ENCODE data around the gene MED14. TPM values are rescaled to one million over a fixed set of nuclear protein-coding genes. Genes with fewer than 3 reads are reported as not detected.

Gene MED14
- total RNA-seq, 2 donors from 2014 or later = 60.1 to 60.6 TPM

DNA sequence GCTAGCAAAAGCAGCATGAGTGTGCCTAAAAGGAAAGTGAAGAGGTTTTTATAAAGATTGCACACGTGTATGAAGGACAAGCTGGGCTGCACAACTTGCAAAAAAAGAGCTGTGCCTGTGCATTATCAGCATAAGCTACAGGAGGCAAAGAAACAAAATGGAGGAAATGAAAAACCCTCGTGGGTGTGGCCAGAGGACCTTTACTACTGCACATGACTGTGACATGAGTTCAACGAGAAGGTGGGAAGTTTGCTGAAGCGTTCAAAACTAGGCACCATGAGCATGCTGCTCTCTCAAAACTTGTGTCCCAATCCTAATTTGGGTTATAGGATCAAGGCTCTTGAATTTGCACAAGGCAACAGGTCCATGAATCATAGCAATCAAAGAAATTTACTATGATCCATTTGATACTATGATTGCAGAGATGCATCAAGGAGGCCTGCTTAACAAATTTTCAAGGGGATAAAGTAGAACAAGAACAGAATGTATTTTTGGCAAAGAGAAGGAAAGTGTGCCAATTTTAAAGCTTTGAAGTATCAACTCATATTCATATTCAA, 49.9 kb downstream of the MED14 start:
- intact Hi-C loops (cut with DNase I, micrococcal nuclease) = no loop called here
- DNase-seq (no peak), ATAC-seq (no peak)

GRCh38 chrX:40684092-40684491, 51.2 kb downstream of the MED14 start:
- no peak for DNase-seq
- ATAC-seq = no peak
- intact Hi-C loops (cut with DNase I, micrococcal nuclease) = no loop called here

DNA sequence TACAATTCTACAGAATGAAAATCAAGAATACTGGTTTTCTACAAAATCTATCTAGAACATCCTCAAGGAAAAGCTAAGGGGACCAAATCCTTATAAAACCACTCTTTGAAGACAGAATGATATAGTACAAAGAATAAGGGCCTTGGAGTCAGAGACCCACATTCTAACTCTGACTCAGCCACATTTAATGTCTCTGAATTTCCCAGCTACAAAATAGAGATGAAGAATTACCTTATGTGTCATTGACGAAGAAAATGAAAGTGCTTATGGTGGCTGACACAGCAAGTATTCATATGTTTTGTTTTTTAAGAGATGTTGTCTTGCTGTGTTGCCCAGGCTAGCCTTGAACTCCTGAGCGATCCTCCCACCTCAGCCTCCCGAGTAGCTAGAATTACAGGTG, 52.1 kb downstream of the MED14 start:
- DNase-seq (no peak), ATAC-seq (no peak)
- intact Hi-C loops (cut with DNase I, micrococcal nuclease) = no loop called here

GRCh38 chrX:40671126-40671525, 64.2 kb downstream of the MED14 start:
- ATAC-seq (no peak), DNase-seq (no peak)
- intact Hi-C loops (cut with DNase I, micrococcal nuclease) = no loop called here

- DNase-seq (no peak), ATAC-seq (no peak)
- intact Hi-C loops (cut with DNase I, micrococcal nuclease) = no loop called here
Measured at GRCh38 chrX:40663880-40664630, 71.3 kb downstream of the MED14 start.

GRCh38 chrX:40663078-40663740, 72.1 kb downstream of the MED14 start:
- DNase-seq (no peak), ATAC-seq (no peak)
- intact Hi-C loops (cut with DNase I, micrococcal nuclease) = no loop called here

- no peak for DNase-seq
- ATAC-seq = no peak
- intact Hi-C loops (cut with DNase I, micrococcal nuclease) = no loop called here
Measured at GRCh38 chrX:40661489-40661888, 73.9 kb downstream of the MED14 start.

DNA sequence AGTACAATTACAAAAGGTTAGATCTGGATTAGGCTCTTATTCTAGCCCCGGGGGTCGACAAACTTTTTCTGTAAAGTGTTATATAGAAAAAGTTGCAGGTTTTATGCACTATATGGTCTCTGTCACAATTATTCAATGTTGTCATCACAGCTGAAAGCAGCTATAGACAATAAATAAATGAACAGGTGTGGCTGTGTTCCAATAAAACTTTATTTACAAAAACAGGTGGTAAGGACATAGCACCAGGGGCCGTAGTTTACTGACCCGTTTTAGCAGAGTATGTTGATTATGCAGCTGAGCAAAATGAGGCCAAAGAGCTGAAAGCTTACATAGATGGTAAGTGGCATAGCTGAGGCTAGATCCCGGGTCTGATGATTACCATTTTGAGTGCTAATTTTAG, 75.0 kb downstream of the MED14 start:
- ATAC-seq = no peak
- intact Hi-C loops (cut with DNase I, micrococcal nuclease) = no loop called here
- no peak for DNase-seq

- DNase-seq (no peak), ATAC-seq (no peak)
- intact Hi-C loops (cut with DNase I, micrococcal nuclease) = loop anchor here in 1 of 2 donors (5.0 to 10.0 kb wide), 3 partner anchors 141 to 599 kb away; no protein-coding TSS in a partner anchor
Measured at GRCh38 chrX:40653535-40653934, 81.8 kb downstream of the MED14 start.

- intact Hi-C loops (cut with DNase I, micrococcal nuclease) = loop anchor here in 1 of 2 donors (5.0 to 10.0 kb wide), 3 partner anchors 142 to 600 kb away; no protein-coding TSS in a partner anchor
- DNase-seq = no peak
- ATAC-seq = no peak
Measured at GRCh38 chrX:40652664-40653063, 82.7 kb downstream of the MED14 start.

DNA sequence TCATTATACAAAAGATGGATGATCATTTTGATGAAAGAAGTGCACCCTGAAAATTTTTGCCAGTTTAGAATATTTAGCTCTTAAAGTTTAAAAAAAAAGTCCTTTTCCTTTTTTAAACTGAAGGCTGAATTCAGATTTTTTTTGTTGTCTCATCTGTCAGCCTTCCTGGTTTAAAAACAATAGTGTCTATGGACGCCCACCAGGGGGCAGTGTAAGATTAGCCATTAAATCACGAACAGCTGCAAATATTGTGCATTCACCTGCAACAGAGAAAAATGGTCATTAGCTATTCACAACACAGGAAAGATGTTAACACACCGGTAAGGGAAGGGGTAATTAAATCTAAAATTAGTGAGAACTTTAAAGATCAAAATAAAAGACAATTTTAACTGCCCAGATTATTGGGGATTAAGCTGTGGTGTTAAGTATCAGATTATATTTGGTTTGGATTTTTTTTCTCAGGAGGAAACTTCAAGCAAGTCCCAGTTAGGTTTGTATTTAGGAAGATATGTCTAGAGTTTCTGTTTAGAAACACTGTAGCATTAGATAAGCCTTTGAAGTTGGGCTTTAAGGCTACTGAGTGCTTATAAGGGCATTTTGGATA, 83.6 kb downstream of the MED14 start:
- intact Hi-C loops (cut with DNase I, micrococcal nuclease) = loop anchor here in 1 of 2 donors (5.0 to 10.0 kb wide), 3 partner anchors 143 to 601 kb away; no protein-coding TSS in a partner anchor
- ATAC-seq = no peak
- DNase-seq = peak; percentile 55 to 79

DNA sequence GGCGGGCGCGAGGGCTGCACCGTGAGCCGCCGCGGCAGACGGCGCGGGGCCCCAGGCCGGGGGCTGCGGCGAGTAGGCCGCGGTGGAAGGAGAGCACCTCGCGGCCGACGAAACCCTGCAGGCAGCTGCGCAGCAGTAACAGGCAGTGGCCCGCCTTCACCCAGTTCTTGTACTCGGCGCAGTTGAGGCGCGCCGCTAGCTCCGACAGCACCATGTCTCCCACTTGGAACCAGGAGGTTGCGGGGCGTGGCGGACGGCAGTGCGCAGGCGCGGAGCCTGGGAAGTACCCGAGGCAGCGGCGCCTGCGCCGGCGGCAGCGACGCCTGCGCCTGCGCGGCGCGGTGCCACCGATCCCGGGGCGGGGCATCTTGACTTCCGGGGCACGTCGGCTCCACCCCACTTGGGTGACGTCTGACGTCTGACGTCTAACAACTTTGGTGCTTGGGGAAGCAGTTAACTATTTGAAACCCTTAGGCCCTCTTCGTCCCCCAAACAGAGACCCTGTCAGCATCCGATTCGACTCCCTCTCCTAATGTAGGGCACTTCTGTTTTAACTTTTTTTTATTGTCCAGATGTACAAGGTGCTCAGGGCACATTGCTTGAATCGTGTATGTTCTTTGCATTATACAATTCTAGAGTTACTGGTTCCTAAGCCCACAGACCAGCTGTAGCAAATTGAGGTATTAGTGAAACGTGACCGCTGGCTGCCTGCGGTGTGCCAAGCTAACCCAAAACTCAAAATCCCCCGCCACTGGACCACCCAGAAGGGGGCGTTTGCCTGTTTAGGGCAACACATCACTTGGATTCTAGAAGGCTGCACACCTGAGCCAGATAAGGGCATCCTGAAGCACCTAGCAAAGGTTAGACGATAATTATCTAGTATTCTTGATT, 87.8 kb downstream of the MED14 start, which contains the start of gene CXorf38:
Gene CXorf38 (minus strand): TSS at position 255 of the 891 bp plus-strand sequence. CDS start 41 bp downstream, at position 214.
- peak; percentile 73 for ATAC-seq
- intact Hi-C loops (cut with DNase I, micrococcal nuclease) = no loop called here

DNA sequence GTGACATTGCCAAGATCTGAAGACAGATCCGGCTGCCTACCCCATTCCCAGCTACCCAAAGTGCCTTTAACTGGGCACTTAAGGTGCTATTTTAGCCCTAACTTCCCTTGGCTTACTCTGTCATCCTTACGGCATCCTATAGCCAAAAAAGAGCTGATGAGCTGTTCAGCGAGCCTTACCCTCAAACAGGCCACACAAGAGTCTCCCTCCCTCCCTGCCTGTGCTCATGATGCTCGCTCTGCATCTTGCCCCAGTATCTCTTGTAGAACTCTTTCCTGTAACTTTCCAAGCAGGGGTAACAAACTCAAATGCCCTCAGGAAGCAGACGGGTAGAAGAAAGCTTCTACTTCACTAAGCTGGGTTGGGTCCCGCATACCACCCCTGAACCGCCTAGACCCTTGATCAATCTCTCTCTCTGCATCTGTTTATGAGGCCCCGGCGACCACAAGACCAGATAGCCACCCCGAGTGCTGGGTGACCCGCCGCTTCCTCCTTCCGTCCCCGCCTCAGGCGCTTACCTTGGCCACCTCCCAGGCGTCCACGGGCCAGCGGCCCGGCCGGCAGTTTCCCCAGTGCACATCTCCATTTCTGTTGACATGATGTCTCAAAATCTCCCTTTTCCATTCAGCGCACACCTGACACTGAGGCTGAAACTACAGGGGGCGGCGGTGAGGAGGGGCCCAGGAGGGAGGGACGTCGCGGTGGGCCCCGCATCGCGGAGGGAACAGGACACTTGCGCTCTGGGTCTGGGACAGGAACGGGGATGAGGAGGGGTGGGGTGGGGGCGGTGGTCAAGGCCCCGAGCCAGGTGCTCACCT, 88.6 kb downstream of the MED14 start:
- DNase-seq = peak; percentile 49 to 70
- ATAC-seq = peak; percentile 63
- intact Hi-C loops (cut with DNase I, micrococcal nuclease) = no loop called here

More for the DNA sequence above, 87.8 kb downstream of the MED14 start, which contains the start of gene CXorf38:
- peak; percentile 93 to 97 for DNase-seq

DNA sequence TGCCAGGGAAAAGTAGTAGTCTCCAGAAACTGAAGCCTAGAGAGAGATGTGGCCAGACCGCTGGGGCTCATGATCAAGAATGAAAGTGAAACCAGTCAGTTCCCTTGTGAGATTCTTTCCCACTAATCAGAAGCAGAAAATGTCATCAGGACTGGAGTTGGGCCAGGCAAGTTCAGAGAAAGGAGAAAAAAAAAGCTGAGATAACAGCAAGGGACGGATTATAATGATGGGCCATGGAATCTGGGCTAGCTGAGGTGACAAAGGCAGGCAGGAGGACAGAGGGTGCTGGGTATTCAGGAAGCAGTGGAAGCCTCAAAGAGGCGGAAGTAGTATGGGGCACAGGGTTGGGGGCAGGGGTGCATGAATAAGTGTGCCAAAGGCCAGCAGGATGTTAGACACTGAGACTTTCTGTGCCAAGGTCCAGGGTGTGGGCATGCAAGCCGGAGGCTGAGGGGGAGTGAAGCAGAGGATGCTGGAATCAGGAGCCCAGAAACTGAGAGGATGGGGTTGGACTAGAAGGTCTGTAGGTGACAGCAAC, 90.5 kb downstream of the MED14 start:
- DNase-seq (peak; percentile 66 to 80), ATAC-seq (peak; percentile 69)
- intact Hi-C loops (cut with DNase I, micrococcal nuclease) = no loop called here

DNA sequence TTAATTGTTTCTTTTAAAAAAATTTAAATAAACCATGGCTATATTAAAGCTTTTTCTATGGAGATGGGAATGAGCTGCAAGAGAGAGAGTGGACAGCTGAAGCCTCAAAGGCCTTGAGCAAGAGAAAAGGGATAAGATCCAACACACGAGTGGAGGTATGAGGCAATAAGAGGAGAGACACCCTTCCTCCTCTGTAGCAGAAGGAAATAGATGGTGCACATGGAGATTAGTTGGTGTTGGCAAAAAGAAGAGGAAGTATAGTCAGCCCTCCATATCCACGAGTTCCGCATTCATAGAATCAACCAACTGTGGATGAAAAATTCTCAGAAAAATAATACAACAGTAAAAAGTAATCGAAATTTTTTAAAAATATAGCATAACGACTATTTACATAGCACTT, 91.2 kb downstream of the MED14 start:
- intact Hi-C loops (cut with DNase I, micrococcal nuclease) = no loop called here
- DNase-seq (no peak), ATAC-seq (peak; percentile 24)

- intact Hi-C loops (cut with DNase I, micrococcal nuclease) = no loop called here
- ATAC-seq = no peak
- DNase-seq = no peak
Measured at GRCh38 chrX:40637687-40638086, 97.7 kb downstream of the MED14 start.

- ATAC-seq = no peak
- intact Hi-C loops (cut with DNase I, micrococcal nuclease) = no loop called here
- DNase-seq = no peak
Measured at GRCh38 chrX:40632199-40632598, 103.1 kb downstream of the MED14 start.

All from left colon (tissue), 2 donors.